Mammary epithelial cell (primary cell): Measurements from ENCODE around the gene RNF212.

ENCODE experiments used
- CTCF ChIP-seq, 2 donors: IDR thresholded peaks in 1 of 2; conservative IDR thresholded peaks in 1 of 2; 2 replicates each; pipeline ENCODE4 v1.5.1; 2011 to 2012; ENCODE audit warnings: inconsistent platforms in 2 of 2, low read length in 2 of 2, mild to moderate bottlenecking in 2 of 2, control low read depth in 1 of 2, low read depth in 1 of 2; ENCODE audit not compliant: insufficient read depth in 1 of 2; ENCODE audit errors: extremely low read depth in 1 of 2
- EZH2 ChIP-seq: IDR thresholded peaks from 2 replicates; pipeline ENCODE4 v1.6.1; 2012; ENCODE audit warnings: low read length, inconsistent platforms, borderline replicate concordance

- TF ChIP-seq CTCF (conservative IDR thresholded peaks at IDR 0.05 in 1 of 2, IDR thresholded peaks at IDR 0.05 in 1 of 2; ENCODE audit: extremely low read depth in 1 of 2, insufficient read depth in 1 of 2, low read depth in 1 of 2, low read length in 2 of 2), result no peak
- TF ChIP-seq EZH2, result no peak
These were observed 71.4 kb downstream of the RNF212 start for GRCh38 chr4:1041936-1042330.
